Endothelial cell (in vitro differentiated cells): ENCODE results near the gene IQGAP2. TPM values are rescaled to one million over a fixed set of nuclear protein-coding genes. Genes with fewer than 3 reads are reported as not detected.

Experiments
- DNase-seq: peaks from one replicate; pipeline ENCODE4 v3.0.0; 2021; ENCODE audit warnings: low spot score
- H3K27ac Mint-ChIP-seq: one replicate; pipeline ENCODE4 v1.8.0; 2021; ENCODE audit warnings: mixed read lengths, inconsistent platforms; ENCODE audit not compliant: unreplicated experiment
- H3K27me3 Mint-ChIP-seq: one replicate; pipeline ENCODE4 v1.8.0; 2021; ENCODE audit warnings: mild to moderate bottlenecking, moderate library complexity, mixed read lengths, inconsistent platforms; ENCODE audit not compliant: unreplicated experiment
- H3K36me3 Mint-ChIP-seq: one replicate; pipeline ENCODE4 v1.8.0; 2021; ENCODE audit warnings: mild to moderate bottlenecking, low read depth, mixed read lengths, inconsistent platforms; ENCODE audit not compliant: unreplicated experiment
- H3K4me1 Mint-ChIP-seq: one replicate; pipeline ENCODE4 v1.8.0; 2021; ENCODE audit warnings: mild to moderate bottlenecking, mixed read lengths, inconsistent platforms; ENCODE audit not compliant: unreplicated experiment
- H3K4me3 Mint-ChIP-seq: one replicate; pipeline ENCODE4 v1.8.0; 2021; ENCODE audit warnings: mild to moderate bottlenecking, mixed read lengths, inconsistent platforms; ENCODE audit not compliant: unreplicated experiment
- H3K9me3 Mint-ChIP-seq: one replicate; pipeline ENCODE4 v1.8.0; 2021; ENCODE audit warnings: mixed read lengths, inconsistent platforms; ENCODE audit not compliant: unreplicated experiment
- CTCF ChIP-seq: fragments of 200-600 bp; sonication (generic); IDR thresholded peaks from one replicate; pipeline ENCODE4 v1.5.0; 2021; ENCODE audit warnings: antibody characterized with exemption; ENCODE audit not compliant: unreplicated experiment
- total RNA-seq: library from RNA; stranded (reverse); fragmentation: NEBNext Ultra II Directional; extraction: Animal tissue kit (Norgen Biotek cat#: 25700); gene quantifications from one replicate; pipeline ENCODE4 v1.2.1, GENCODE V29; 2021; ENCODE audit not compliant: unreplicated experiment

The IQGAP2 gene
- total RNA-seq, 1 donor from 2014 or later = 43.4 TPM

- no peak for DNase-seq
- TF ChIP-seq CTCF = no peak
- Mint-ChIP-seq H3K4me3 (no peak overlapping the region), H3K27me3 (peaks cover 3% of the 10 kb centered on the region), H3K27ac (no peak overlapping the region), H3K4me1 (peaks cover 22% of the 10 kb centered on the region), H3K9me3 (no peaks in the 10 kb centered on the region), H3K36me3 (peaks cover 7% of the 10 kb centered on the region)
These were observed 54.8 kb downstream of the IQGAP2 start for GRCh38 chr5:76457674-76458485.

GRCh38 chr5:76458486-76458830 lies 55.4 kb downstream of the IQGAP2 start:
- Mint-ChIP-seq H3K27ac (no peak overlapping the region), H3K27me3 (peaks cover 3% of the 10 kb centered on the region), H3K36me3 (peaks cover 7% of the 10 kb centered on the region), H3K9me3 (no peaks in the 10 kb centered on the region), H3K4me1 (peaks cover 22% of the 10 kb centered on the region), H3K4me3 (no peak overlapping the region)
- no peak for TF ChIP-seq CTCF
- no peak for DNase-seq

- H3K27ac Mint-ChIP-seq = no peak overlapping the region
- TF ChIP-seq CTCF = no peak
- no peaks in the 10 kb centered on the region for H3K9me3 Mint-ChIP-seq
- H3K4me3 Mint-ChIP-seq = peak overlapping the region; percentile 52
- peaks cover 22% of the 10 kb centered on the region for H3K4me1 Mint-ChIP-seq
- H3K27me3 Mint-ChIP-seq = peaks cover 3% of the 10 kb centered on the region
- DNase-seq = no peak
- peaks cover 7% of the 10 kb centered on the region for H3K36me3 Mint-ChIP-seq
These were observed 57.0 kb downstream of the IQGAP2 start for GRCh38 chr5:76460104-76460503.

GRCh38 chr5:76462097-76462667 lies 59.1 kb downstream of the IQGAP2 start:
- Mint-ChIP-seq H3K27me3 (peaks cover 3% of the 10 kb centered on the region), H3K4me3 (peak overlapping the region; percentile 10), H3K9me3 (no peaks in the 10 kb centered on the region), H3K27ac (no peak overlapping the region), H3K4me1 (peaks cover 22% of the 10 kb centered on the region), H3K36me3 (peaks cover 7% of the 10 kb centered on the region)
- TF ChIP-seq CTCF = no peak
- DNase-seq = no peak

GRCh38 chr5:76467216-76467615 lies 64.1 kb downstream of the IQGAP2 start:
- H3K27ac Mint-ChIP-seq = no peak overlapping the region
- H3K36me3 Mint-ChIP-seq = no peaks in the 10 kb centered on the region
- H3K4me3 Mint-ChIP-seq = no peak overlapping the region
- H3K27me3 Mint-ChIP-seq = no peaks in the 10 kb centered on the region
- H3K9me3 Mint-ChIP-seq = no peaks in the 10 kb centered on the region
- no peak for TF ChIP-seq CTCF
- H3K4me1 Mint-ChIP-seq = peaks cover under 1% of the 10 kb centered on the region
- DNase-seq = no peak
